GM19463 (cell line): Measurements from ENCODE around the gene ANKMY2.
"Not testable (repeated sequence)": the region's sequence is repeated elsewhere in the genome, so short reads cannot be mapped to it uniquely, and the experiment has no call there.

Experiments
- ATAC-seq: cut with Tn5 transposase; IDR thresholded peaks from one replicate; pipeline ENCODE4 v1.9.1; 2021; ENCODE audit warnings: mild to moderate bottlenecking, moderate library complexity; ENCODE audit not compliant: unreplicated experiment

ANKMY2 gene

GRCh38 chr7:16627236-16627635, 18.3 kb downstream of the ANKMY2 start:
- no peak for ATAC-seq

DNA sequence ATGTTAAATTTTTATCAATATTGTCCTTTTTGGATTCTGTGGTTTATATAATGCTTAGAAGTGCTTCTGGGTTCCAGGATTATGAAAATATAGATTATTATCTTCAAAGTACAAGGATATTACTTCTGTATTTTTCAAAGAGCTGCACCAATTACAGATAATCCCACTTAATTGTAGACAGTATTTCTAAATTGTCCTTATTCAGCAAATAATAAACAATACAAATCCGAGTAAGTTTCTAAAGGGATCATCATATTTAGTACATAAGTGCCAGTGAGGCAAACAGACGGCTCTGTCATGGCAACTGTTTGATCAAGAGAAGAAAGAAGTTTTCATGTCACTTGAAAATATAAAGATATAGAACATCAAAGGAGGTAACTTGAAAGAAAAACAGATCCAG, 19.2 kb downstream of the ANKMY2 start:
- no peak for ATAC-seq

GRCh38 chr7:16619979-16620408, 25.6 kb downstream of the ANKMY2 start:
- peak; percentile 84 for ATAC-seq

- ATAC-seq: no peak
These were observed 29.0 kb downstream of the ANKMY2 start for GRCh38 chr7:16616542-16616941.

GRCh38 chr7:16616122-16616521, 29.4 kb downstream of the ANKMY2 start:
- no peak for ATAC-seq

GRCh38 chr7:16615228-16615627, 30.3 kb downstream of the ANKMY2 start:
- no peak for ATAC-seq

- no peak for ATAC-seq
These were observed 33.8 kb downstream of the ANKMY2 start for GRCh38 chr7:16611711-16612110.

DNA sequence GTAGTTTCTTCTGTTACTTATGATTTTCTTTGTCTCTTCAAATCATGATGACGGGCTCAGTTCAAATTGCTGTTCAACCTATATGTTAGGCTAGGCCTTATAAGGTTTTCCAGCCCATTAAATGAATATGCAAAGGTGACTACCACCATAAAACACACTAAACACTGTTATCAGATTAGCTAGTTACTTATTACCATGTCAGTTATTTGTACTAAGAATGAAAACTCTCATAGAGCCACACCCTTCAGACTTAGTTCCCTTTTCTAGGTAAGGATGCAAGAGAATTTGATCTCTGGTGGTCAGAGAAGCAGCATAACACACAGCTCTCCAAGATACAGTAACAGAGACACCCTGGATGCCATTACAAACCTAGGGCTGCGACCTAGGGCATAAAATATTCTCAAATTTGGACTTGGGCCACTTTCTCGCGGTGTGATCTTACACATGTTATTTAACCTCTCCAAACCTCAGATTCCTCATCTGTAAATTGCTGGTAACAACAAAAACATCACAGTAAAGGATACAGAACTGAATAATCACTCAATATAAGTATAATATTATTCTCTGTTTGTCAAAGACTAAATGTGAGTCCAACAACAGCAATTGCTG, 35.6 kb downstream of the ANKMY2 start:
- peak; percentile 85 for ATAC-seq

GRCh38 chr7:16606704-16607103, 38.9 kb downstream of the ANKMY2 start:
- no peak for ATAC-seq

DNA sequence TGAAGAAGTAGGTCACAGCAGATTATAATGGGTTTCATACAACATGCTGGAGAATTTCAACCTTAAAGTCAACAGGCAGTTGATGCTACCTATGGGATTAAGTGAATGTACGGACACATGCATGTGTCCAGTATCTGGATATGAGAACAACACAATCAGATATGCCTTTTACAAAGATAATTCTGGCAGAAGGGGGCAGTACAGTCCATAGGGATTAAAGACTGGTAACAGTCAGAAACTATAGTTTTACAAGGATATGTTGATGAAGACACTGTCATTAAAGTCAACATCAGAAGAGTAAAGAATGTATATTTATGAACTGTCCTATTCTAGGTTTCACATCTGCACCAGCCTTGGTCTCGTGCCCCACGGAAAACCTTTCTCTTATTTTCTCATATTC, 41.5 kb downstream of the ANKMY2 start:
- no peak for ATAC-seq

GRCh38 chr7:16603633-16604032, 41.9 kb downstream of the ANKMY2 start:
- ATAC-seq: no peak

DNA sequence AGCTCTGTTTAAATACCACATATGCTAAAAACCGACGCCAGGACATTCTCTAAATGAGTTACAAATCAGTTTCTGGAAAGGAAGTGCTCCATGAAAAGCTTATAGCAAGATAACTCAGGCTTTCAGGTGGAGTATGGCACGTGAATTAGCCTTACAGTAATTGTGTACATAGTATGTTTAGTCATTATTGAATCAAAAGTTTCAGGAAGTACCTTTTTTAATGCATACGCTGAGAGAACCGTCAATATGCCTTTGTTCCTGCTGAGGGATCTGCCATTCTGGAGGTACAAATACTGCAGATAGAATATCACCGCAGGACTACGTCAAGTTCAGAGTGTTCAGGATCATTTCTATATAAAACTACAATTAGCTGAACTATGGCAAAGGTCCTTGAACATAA, 45.7 kb downstream of the ANKMY2 start:
- no peak for ATAC-seq

GRCh38 chr7:16598015-16598414, 47.5 kb downstream of the ANKMY2 start:
- no peak for ATAC-seq

DNA sequence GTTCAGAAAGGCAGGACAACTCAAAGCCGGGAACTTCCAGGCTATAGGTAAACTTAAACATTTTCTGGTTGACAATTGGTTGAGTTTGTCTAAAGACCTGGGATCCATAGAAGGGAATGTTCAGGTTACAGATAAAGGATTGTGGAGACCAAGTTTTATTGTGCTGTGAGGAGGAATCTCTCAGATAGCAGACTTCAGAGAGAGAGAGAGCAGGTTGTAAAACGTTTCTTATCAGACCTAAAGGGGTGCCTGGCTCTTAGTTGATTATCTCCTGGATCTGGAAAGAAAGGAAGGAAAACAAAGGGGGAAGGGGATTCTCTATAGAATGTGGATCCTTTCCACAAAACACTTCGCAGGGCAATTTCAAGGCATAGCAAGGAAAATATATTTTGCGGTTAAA, 50.0 kb downstream of the ANKMY2 start:
- ATAC-seq: not testable (repeated sequence)

GRCh38 chr7:16594676-16595075, 50.9 kb downstream of the ANKMY2 start:
- ATAC-seq: no peak

DNA sequence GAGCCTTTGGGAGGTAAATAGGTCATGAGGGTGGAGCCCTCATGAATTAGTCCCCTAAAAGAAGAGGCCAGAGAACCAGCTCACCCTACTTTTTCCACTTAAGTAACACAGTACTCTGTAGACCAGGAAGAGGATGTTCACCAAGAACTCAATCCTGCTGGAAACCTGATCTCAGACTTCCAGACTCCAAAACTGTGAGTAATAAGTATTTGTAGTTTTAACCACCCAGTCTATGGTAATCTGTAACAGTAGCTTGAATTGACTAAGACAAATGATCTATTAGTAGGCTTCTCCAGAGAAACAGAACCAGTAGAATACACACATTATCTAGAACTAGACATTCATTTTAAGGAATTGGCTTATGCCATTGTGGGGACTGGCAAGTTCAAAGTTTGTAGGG, 51.5 kb downstream of the ANKMY2 start:
- no peak for ATAC-seq

DNA sequence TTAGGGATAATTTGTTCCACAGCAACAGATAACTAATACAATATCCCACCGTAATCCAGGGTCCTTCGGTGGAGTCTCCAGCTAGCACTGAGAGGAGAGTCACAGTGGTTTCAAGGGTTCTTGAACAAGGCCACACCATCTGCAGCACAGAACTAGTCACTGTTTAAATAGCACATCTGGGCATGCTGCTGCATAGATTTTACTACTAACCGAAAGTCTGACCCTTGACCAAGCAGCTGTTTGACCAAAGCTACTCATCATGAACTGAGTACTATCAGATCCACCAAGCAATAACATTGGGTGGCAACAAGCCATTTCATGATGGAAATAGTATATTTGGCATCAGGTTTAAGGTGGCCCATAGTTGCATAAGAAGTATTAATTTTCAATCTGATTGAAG, 53.2 kb downstream of the ANKMY2 start:
- ATAC-seq: no peak

- no peak for ATAC-seq
These were observed 55.1 kb downstream of the ANKMY2 start for GRCh38 chr7:16590424-16590823.

GRCh38 chr7:16589881-16590280, 55.7 kb downstream of the ANKMY2 start:
- no peak for ATAC-seq

- no peak for ATAC-seq
These were observed 57.8 kb downstream of the ANKMY2 start for GRCh38 chr7:16587790-16588189.

DNA sequence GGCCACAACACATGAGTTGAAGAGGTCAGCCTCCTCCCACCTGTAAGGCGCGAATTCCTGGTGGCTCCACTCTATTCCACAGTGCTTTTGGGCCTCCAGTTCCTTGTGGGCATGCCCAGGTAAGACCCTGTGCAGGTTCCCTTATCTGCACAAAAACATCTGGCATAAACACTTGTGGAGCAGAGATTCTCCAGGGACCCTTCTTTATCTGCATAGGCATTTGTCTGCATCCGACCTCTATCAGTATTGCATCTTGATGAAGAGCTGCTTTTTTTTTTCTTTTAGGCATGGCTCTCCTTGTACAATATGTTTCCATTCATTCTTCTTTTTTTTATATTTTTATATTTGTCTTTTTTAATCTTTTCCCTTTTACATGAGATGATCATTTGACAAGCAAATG, 58.4 kb downstream of the ANKMY2 start:
- ATAC-seq: no peak

DNA sequence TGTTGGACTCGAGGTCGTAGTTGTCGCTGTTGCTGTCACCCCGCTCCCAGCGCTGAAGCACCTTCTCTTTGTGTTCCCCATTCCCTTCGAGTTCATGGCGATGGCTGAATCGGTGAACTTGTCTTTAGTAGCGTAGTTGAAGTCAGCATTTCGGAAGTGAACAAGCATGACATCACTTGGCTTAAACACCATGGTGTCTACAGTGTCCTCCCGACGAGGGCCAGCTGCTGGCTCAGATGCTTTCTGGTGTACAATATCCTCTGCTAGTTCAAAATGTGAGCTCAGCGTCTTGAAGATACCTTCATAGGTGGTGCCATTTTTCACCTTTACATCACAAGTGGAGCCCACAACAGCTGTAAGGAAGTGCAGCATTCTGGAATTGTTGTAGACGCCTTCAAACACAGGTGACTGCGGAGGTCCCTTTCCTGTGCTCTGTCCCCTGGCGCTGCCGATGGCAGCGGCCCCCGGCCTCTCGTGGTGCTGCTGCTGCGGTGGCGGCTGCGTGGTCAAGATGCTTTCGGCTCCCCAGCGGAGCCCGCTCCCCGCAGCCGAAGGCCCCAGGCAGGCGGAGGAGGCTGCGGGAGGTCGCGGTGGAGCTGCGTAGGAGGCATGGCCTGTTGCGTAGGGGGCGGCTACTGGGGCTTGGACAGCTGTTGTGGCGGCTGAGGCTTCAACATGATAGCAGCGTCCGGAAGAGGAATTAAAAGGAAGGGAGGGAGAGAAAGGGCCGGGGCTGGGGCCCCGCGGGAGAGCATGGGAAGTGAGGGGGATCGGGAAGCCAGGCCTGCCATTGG, 59.3 kb downstream of the ANKMY2 start:
- no peak for ATAC-seq

- no peak for ATAC-seq
These were observed 60.0 kb downstream of the ANKMY2 start for GRCh38 chr7:16585540-16585939.
